CD8-positive, alpha-beta memory T cell (primary cell): ENCODE measurements around the gene RPH3AL. TPM values are rescaled to one million over a fixed set of nuclear protein-coding genes. Genes with fewer than 3 reads are reported as not detected.

Experiments
- CTCF ChIA-PET: fragments of 350-600 bp; sonication (Branson Sonifier 250); formaldehyde crosslinking; loops from one replicate; lab custom pipeline; 2021; ENCODE audit warnings: antibody characterized with exemption; lab: Charles Lee
- POLR2A ChIA-PET: fragments of 350-600 bp; sonication (Branson Sonifier 250); formaldehyde crosslinking; loops from one replicate; lab custom pipeline; 2021; ENCODE audit warnings: antibody characterized with exemption; lab: Charles Lee
- DNase-seq, 5 donors: peaks; one replicate each; pipeline versions ENCODE4 v3.0.0 to v3.0.0-alpha.2; 2020 to 2022; ENCODE audit warnings: mixed read lengths in 1 of 5
- H3K27ac ChIP-seq: one replicate; pipeline ENCODE4 v1.7.0; 2013; ENCODE audit warnings: low read depth, mild to moderate bottlenecking, low read length, moderate library complexity
- H3K27me3 ChIP-seq: 2 replicates; pipeline ENCODE4 v1.7.0; 2013; ENCODE audit warnings: low read length, mild to moderate bottlenecking; ENCODE audit not compliant: insufficient read depth, poor library complexity, severe bottlenecking
- H3K36me3 ChIP-seq: 2 replicates; pipeline ENCODE4 v1.7.0; 2013; ENCODE audit warnings: mild to moderate bottlenecking, low read length, moderate library complexity; ENCODE audit not compliant: insufficient read depth
- H3K4me1 ChIP-seq: 2 replicates; pipeline ENCODE4 v1.7.0; 2013; ENCODE audit warnings: mild to moderate bottlenecking, low read length, moderate library complexity; ENCODE audit not compliant: insufficient read depth
- H3K4me3 ChIP-seq: 2 replicates; pipeline ENCODE4 v1.7.0; 2013; ENCODE audit warnings: mild to moderate bottlenecking, low read length
- H3K9me3 ChIP-seq: 2 replicates; pipeline ENCODE4 v1.7.0; 2013; ENCODE audit warnings: mild to moderate bottlenecking, low read length
- H3K27ac Mint-ChIP-seq, 8 donors: one replicate each; pipeline ENCODE4 v1.8.0; 2020 to 2021; ENCODE audit warnings: mixed read lengths in 8 of 8, mild to moderate bottlenecking in 6 of 8, inconsistent platforms in 3 of 8, moderate library complexity in 3 of 8
- H3K27me3 Mint-ChIP-seq, 2 donors: one replicate each; pipeline ENCODE4 v1.8.0; 2020 to 2021; ENCODE audit warnings: mixed read lengths in 2 of 2, mild to moderate bottlenecking in 1 of 2, moderate library complexity in 1 of 2
- H3K36me3 Mint-ChIP-seq, 3 donors: one replicate each; pipeline ENCODE4 v1.8.0; 2020 to 2021; ENCODE audit warnings: mixed read lengths in 3 of 3, inconsistent platforms in 1 of 3, mild to moderate bottlenecking in 1 of 3
- H3K4me1 Mint-ChIP-seq, 3 donors: one replicate each; pipeline ENCODE4 v1.8.0; 2020 to 2021; ENCODE audit warnings: mixed read lengths in 3 of 3, inconsistent platforms in 1 of 3, mild to moderate bottlenecking in 1 of 3
- H3K4me3 Mint-ChIP-seq, 7 donors: one replicate each; pipeline ENCODE4 v1.8.0; 2020 to 2021; ENCODE audit warnings: mixed read lengths in 7 of 7, mild to moderate bottlenecking in 6 of 7, moderate library complexity in 4 of 7, inconsistent platforms in 2 of 7
- H3K9me3 Mint-ChIP-seq, 5 donors: one replicate each; pipeline ENCODE4 v1.8.0; 2020 to 2022; ENCODE audit warnings: mixed read lengths in 5 of 5, mild to moderate bottlenecking in 3 of 5, moderate library complexity in 2 of 5, inconsistent platforms in 1 of 5
- polyA plus RNA-seq: library from polyadenylated mRNA; unstranded; fragments of 300-500 nt; fragmentation: Illumina TruSeq; gene quantifications from one replicate; pipeline ENCODE4 v1.2.3, GENCODE V29; 2021
- total RNA-seq, 2 experiments: library from RNA; stranded (reverse); gene quantifications; one replicate each; pipeline ENCODE4 v1.2.3, GENCODE V29; 2021

The RPH3AL gene
- total and polyA plus RNA-seq, 3 experiments from 2014 or later, result 0.91 to 3.7 (median 2.0) TPM

- peak overlapping the region in 1 of 8 donors; percentile 61 for H3K27ac Mint-ChIP-seq
- H3K36me3 ChIP-seq, result no peaks in the 10 kb centered on the region
- ChIA-PET POLR2A (no interaction called here), CTCF (interaction anchor here (0.7 kb wide), 1 partner anchor 212 kb away, joined by 3 read pairs; no protein-coding TSS in a partner anchor)
- no peak overlapping the region for H3K4me3 Mint-ChIP-seq
- no peaks in the 10 kb centered on the region for H3K36me3 Mint-ChIP-seq
- no peaks in the 10 kb centered on the region for H3K9me3 Mint-ChIP-seq
- DNase-seq, result no peak
- peaks cover 1 to 23% (median 8%) of the 10 kb centered on the region in 3 donors for H3K4me1 Mint-ChIP-seq
- no peaks in the 10 kb centered on the region for H3K4me1 ChIP-seq
- H3K9me3 ChIP-seq, result no peaks in the 10 kb centered on the region
- no peak overlapping the region for H3K27ac ChIP-seq
- peaks cover 8% of the 10 kb centered on the region for H3K27me3 ChIP-seq
- H3K27me3 Mint-ChIP-seq, result peaks cover 24 to 28% of the 10 kb centered on the region in 2 donors
- no peak overlapping the region for H3K4me3 ChIP-seq
These were observed 165.5 kb downstream of the RPH3AL start for GRCh38 chr17:187130-187529.

GRCh38 chr17:185445-186138 lies 167.0 kb downstream of the RPH3AL start:
- peaks cover 13% of the 10 kb centered on the region for H3K27me3 ChIP-seq
- no peaks in the 10 kb centered on the region for H3K4me1 ChIP-seq
- Mint-ChIP-seq H3K36me3 (no peaks in the 10 kb centered on the region), H3K9me3 (no peaks in the 10 kb centered on the region), H3K4me1 (peaks cover 4 to 28% (median 8%) of the 10 kb centered on the region in 3 donors), H3K27me3 (peaks cover 28 to 31% of the 10 kb centered on the region in 2 donors), H3K27ac (peak overlapping the region in 3 of 8 donors; percentile 17 to 49 (median 28)), H3K4me3 (peak overlapping the region in 2 of 7 donors; percentile 59 to 63)
- no peak overlapping the region for H3K27ac ChIP-seq
- no peaks in the 10 kb centered on the region for H3K9me3 ChIP-seq
- no peaks in the 10 kb centered on the region for H3K36me3 ChIP-seq
- POLR2A ChIA-PET, result no interaction called here
- DNase-seq, result peak in 1 of 5 donors; percentile 56
- CTCF ChIA-PET, result no interaction called here
- H3K4me3 ChIP-seq, result no peak overlapping the region

- no peak overlapping the region for H3K4me3 ChIP-seq
- H3K36me3 Mint-ChIP-seq, result no peaks in the 10 kb centered on the region
- peaks cover 16% of the 10 kb centered on the region for H3K27me3 ChIP-seq
- H3K27me3 Mint-ChIP-seq, result peaks cover 39 to 43% of the 10 kb centered on the region in 2 donors
- no peak for DNase-seq
- no peaks in the 10 kb centered on the region for H3K9me3 Mint-ChIP-seq
- H3K4me3 Mint-ChIP-seq, result peak overlapping the region in 1 of 7 donors; percentile 32
- no peak overlapping the region for H3K27ac Mint-ChIP-seq
- no peaks in the 10 kb centered on the region for H3K9me3 ChIP-seq
- H3K36me3 ChIP-seq, result no peaks in the 10 kb centered on the region
- no peaks in the 10 kb centered on the region for H3K4me1 ChIP-seq
- H3K4me1 Mint-ChIP-seq, result peaks cover 4 to 28% (median 8%) of the 10 kb centered on the region in 3 donors
- CTCF ChIA-PET, result interaction anchor here (0.8 kb wide), 1 partner anchor 14 kb away, joined by 3 read pairs; no protein-coding TSS in a partner anchor
- POLR2A ChIA-PET, result no interaction called here
- H3K27ac ChIP-seq, result no peak overlapping the region
These were observed 169.6 kb downstream of the RPH3AL start for GRCh38 chr17:183021-183420.

- DNase-seq, result no peak
- H3K9me3 Mint-ChIP-seq, result no peaks in the 10 kb centered on the region
- H3K36me3 Mint-ChIP-seq, result no peaks in the 10 kb centered on the region
- H3K9me3 ChIP-seq, result no peaks in the 10 kb centered on the region
- H3K27ac Mint-ChIP-seq, result peak overlapping the region in 1 of 8 donors; percentile 31
- POLR2A ChIA-PET, result no interaction called here
- CTCF ChIA-PET, result no interaction called here
- H3K4me3 ChIP-seq, result no peak overlapping the region
- peaks cover 4 to 28% (median 8%) of the 10 kb centered on the region in 3 donors for H3K4me1 Mint-ChIP-seq
- H3K27ac ChIP-seq, result no peak overlapping the region
- H3K27me3 ChIP-seq, result peaks cover 16% of the 10 kb centered on the region
- H3K36me3 ChIP-seq, result no peaks in the 10 kb centered on the region
- H3K27me3 Mint-ChIP-seq, result peaks cover 46 to 50% of the 10 kb centered on the region in 2 donors
- H3K4me3 Mint-ChIP-seq, result peak overlapping the region; percentile 13 to 67 (median 42)
- H3K4me1 ChIP-seq, result no peaks in the 10 kb centered on the region
These were observed 170.4 kb downstream of the RPH3AL start for GRCh38 chr17:182050-182751.

GRCh38 chr17:181245-182049 lies 171.2 kb downstream of the RPH3AL start, which contains the start of gene DOC2B:
TSS of gene DOC2B (minus strand) at chr17:181650. CDS start at chr17:181479, 171 bp downstream.
- no peak within 1 kb of the TSS for H3K4me3 ChIP-seq

GRCh38 chr17:180381-181244 lies 172.0 kb downstream of the RPH3AL start:
- Histone ChIP-seq H3K4me1 (no peaks in the 10 kb centered on the region), H3K27ac (no peak overlapping the region), H3K9me3 (no peaks in the 10 kb centered on the region), H3K4me3 (no peak overlapping the region), H3K27me3 (peaks cover 16% of the 10 kb centered on the region), H3K36me3 (no peaks in the 10 kb centered on the region)
- H3K9me3 Mint-ChIP-seq, result no peaks in the 10 kb centered on the region
- no peak for DNase-seq
- peaks cover 39 to 45% of the 10 kb centered on the region in 2 donors for H3K27me3 Mint-ChIP-seq
- H3K27ac Mint-ChIP-seq, result no peak overlapping the region
- peaks cover under 1 to 16% (median 4%) of the 10 kb centered on the region in 3 donors for H3K4me1 Mint-ChIP-seq
- H3K36me3 Mint-ChIP-seq, result no peaks in the 10 kb centered on the region
- H3K4me3 Mint-ChIP-seq, result no peak overlapping the region
- ChIA-PET POLR2A (no interaction called here), CTCF (interaction anchor here (1.2 kb wide), 1 partner anchor 16 kb away, joined by 3 read pairs; no protein-coding TSS in a partner anchor)

More at GRCh38 chr17:181245-182049, 171.2 kb downstream of the RPH3AL start, which contains the start of gene DOC2B:
- Mint-ChIP-seq H3K4me1 (peaks cover 4 to 25% (median 8%) of the 10 kb centered on the region in 3 donors), H3K27me3 (peaks cover 47 to 48% of the 10 kb centered on the region in 2 donors), H3K4me3 (peak within 1 kb of the TSS; percentile 13 to 67 (median 42)), H3K36me3 (no peaks in the 10 kb centered on the region), H3K9me3 (no peaks in the 10 kb centered on the region), H3K27ac (peak within 1 kb of the TSS in 1 of 8 donors; percentile 31)
- Histone ChIP-seq H3K36me3 (no peaks in the 10 kb centered on the region), H3K27ac (no peak within 1 kb of the TSS), H3K9me3 (no peaks in the 10 kb centered on the region), H3K27me3 (peaks cover 16% of the 10 kb centered on the region), H3K4me1 (no peaks in the 10 kb centered on the region)
- CTCF ChIA-PET, result no interaction called here
- no peak for DNase-seq
- POLR2A ChIA-PET, result no interaction called here

GRCh38 chr17:179781-180380 lies 172.7 kb downstream of the RPH3AL start:
- peaks cover 16% of the 10 kb centered on the region for H3K27me3 ChIP-seq
- CTCF ChIA-PET, result interaction anchor here (0.9 to 1.2 kb wide), 2 partner anchors 15 to 81 kb away, joined by 3 read pairs; no protein-coding TSS in a partner anchor
- H3K27ac ChIP-seq, result no peak overlapping the region
- no peaks in the 10 kb centered on the region for H3K4me1 ChIP-seq
- Mint-ChIP-seq H3K36me3 (no peaks in the 10 kb centered on the region), H3K9me3 (no peaks in the 10 kb centered on the region), H3K4me3 (no peak overlapping the region), H3K4me1 (peaks cover 0 to 9% (median 4%) of the 10 kb centered on the region in 3 donors), H3K27me3 (peaks cover 39 to 43% of the 10 kb centered on the region in 2 donors), H3K27ac (no peak overlapping the region)
- H3K4me3 ChIP-seq, result no peak overlapping the region
- H3K9me3 ChIP-seq, result no peaks in the 10 kb centered on the region
- DNase-seq, result no peak
- no peaks in the 10 kb centered on the region for H3K36me3 ChIP-seq
- POLR2A ChIA-PET, result no interaction called here
